UCSD-AML1 (cell line): Measurements from ENCODE around the gene ADCY3.
"Not testable (repeated sequence)": the region's sequence is repeated elsewhere in the genome, so short reads cannot be mapped to it uniquely, and the experiment has no call there.

ENCODE experiments used
- DNase-seq: peaks from one replicate; lab custom pipeline; 2025; ENCODE audit not compliant: unreplicated experiment; lab: John Stamatoyannopoulos, UW

The ADCY3 gene

DNA sequence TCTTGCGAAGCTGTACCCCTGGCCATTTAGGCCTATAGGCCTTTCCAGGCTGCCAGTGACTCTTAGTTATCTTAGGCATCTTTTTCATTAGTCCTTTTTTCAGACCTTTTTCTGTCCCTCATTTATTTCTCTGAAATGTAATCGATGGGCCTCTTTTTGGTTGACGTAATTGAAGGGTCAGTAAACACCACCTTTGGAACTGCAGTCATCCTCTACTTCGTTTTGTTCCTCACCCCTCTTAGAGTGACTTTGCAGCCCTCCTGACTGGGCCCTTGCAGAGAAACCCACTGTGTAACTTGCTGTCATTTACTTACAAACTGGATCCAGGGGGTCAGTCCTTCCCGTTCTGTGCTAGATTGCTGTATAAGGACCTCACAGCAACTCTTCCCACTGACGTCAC is 103.6 kb downstream of the ADCY3 start:
- DNase-seq = no peak

- DNase-seq = no peak
These were observed 104.9 kb downstream of the ADCY3 start for GRCh38 chr2:24815171-24815570.

- no peak for DNase-seq
These were observed 105.5 kb downstream of the ADCY3 start for GRCh38 chr2:24814516-24814915.

DNA sequence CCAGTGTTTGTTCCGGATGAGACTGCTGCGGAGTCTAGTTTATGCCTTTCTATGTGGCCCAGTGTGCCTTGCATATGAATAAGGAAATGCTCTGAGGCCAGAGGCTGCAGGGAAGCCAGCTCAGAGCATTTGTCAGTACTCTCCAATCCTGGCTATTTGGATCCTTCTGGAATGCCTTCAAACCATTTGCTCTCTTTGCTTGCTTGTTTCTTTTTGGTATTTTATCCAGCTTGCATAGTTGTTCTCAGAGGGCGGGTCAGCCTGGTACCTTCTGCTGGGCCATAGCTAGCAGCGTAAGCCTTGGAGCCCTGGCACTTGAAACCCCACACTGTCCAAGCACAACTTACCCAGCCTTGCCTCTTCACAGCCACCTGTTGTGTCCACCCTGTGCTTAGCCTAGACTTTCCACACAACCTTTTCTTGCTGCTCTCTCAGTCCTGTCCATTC is 106.3 kb downstream of the ADCY3 start:
- DNase-seq = no peak

- DNase-seq = no peak
These were observed 110.6 kb downstream of the ADCY3 start for GRCh38 chr2:24809316-24810007.

DNA sequence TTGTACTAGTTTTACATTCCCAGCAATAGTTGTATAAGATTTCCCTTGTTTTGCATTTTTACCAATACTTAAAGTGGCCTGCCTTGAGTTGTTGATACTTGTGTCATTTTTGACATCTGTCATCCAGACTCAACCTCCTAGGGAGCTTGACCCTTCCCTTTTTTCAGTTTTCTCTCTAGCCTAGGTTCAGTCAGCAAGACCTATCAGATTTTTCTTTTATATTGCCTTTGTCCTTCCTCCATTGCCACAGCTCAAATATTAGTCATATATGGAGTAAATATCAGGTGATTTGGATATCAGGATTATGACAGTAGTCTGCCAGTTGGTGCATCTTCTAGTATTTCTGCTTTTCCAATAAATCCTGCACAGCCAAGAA is 113.4 kb downstream of the ADCY3 start:
- no peak for DNase-seq

GRCh38 chr2:24805811-24806660 is 114.0 kb downstream of the ADCY3 start:
- not testable (repeated sequence) for DNase-seq

DNA sequence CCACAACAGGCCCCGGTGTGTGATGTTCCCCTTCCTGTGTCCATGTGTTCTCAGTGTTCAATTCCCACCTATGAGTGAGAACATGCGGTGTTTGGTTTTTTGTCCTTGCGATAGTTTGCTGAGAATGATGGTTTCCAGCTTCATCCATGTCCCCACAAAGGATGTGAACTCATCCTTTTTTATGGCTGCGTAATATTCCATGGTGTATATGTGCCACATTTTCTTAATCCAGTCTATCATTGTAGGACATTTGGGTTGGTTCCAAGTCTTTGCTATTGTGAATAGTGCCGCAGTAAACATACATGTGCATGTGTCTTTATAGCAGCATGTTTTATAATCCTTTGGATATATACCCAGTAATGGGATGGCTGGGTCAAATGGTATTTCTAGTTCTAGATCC is 119.5 kb downstream of the ADCY3 start:
- not testable (repeated sequence) for DNase-seq

DNA sequence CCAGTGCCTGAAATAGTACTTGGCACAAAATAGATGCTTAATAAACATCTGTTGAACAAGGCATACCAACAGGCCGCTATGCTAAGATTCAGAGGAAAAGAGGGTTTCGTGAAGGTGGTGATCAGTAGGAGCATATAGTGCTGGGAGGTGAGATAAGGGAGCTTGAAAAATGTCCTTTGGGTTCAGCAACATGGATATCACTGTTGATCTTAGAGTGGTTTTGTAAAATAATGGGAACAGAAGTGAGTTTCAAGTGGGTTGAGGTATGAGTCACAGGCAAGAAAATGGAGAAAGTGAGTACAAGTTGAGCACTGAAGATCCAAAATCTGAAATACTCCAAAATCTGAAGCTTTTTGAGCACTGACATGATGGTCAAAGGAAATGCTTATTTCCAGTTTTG is 122.4 kb downstream of the ADCY3 start:
- DNase-seq = no peak

DNA sequence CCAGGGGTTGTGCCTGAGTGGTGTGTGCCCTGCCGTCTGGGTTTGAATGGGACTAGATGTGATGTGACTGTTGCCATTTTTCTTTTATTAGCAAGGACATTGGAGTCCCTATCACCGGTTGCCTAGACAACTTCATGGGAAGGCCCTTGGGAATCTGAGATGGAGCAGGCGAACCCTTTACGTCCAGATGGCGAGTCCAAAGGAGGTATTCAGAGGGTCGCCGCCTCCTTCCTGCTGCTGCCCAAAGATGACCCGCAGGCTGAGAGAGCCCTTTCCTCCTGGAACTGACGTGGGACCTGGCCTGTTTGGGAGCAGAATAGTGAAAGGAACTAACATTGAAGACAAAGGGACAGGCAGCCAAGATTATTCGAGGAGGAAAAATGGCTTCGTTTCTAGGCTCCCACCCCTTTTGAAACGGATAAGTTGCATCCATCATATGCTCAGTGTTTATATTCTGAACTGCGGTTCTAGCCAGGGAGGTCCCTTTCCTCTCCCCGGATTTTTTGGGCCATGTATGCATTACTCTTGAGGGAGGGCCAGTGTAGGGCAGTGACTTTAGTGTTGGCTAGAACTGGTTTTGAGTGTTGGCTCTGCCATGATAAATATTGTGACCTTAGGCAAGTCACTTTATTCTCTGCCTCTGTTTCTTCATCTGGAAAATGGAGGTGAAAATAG is 126.1 kb downstream of the ADCY3 start:
- DNase-seq = peak; percentile 57

GRCh38 chr2:24792874-24793760 is 126.9 kb downstream of the ADCY3 start, which contains the start of the genes CENPO and PTRHD1:
CENPO (plus strand) TSS chr2:24793425; CDS start chr2:24793920, 495 bp downstream.
PTRHD1 (minus strand) TSS chr2:24793391; CDS start chr2:24793377, 14 bp downstream.
- peak; percentile 98 for DNase-seq

DNA sequence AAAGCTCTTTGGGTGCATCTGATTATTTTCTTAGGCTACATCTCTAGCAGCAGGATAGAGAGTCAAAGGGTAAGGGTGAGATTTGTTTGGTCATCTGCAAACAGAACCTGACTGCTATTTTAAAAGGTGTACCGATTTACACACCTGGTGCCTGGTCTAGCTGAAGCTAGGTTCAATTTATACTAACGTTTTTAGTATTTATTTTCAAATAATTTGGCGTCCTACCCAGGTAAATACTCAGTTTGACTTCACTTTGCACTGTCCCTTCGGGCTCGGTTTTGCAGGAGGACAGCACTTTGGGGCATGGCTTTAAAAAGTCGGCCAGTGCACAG is 127.5 kb downstream of the ADCY3 start:
- no peak for DNase-seq

DNA sequence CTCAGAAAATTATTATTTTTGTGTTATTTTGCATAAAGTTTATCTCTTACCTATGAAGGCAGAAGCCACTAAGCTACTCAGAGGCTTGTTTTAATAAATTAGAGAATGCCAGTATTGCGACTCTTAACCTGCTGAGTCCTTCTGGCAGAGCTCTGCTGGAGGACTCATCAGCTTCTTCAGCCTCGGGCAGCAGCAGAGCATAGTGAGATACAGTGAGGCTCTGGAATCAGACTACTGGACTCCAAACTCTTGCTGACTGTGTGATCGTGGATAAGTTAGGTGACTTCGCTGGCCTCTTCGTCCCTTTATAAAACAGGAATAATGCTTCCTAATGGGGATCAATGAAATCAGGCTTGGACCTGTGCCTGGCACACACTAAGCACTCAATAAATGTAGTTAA is 128.6 kb downstream of the ADCY3 start:
- DNase-seq = no peak

GRCh38 chr2:24788816-24789215 is 131.2 kb downstream of the ADCY3 start:
- DNase-seq = no peak

GRCh38 chr2:24787532-24787931 is 132.5 kb downstream of the ADCY3 start:
- no peak for DNase-seq

GRCh38 chr2:24785671-24786321 is 134.2 kb downstream of the ADCY3 start:
- peak; percentile 22 for DNase-seq

- no peak for DNase-seq
These were observed 136.4 kb downstream of the ADCY3 start for GRCh38 chr2:24783641-24784040.

- no peak for DNase-seq
These were observed 140.9 kb downstream of the ADCY3 start for GRCh38 chr2:24779116-24779515.

DNA sequence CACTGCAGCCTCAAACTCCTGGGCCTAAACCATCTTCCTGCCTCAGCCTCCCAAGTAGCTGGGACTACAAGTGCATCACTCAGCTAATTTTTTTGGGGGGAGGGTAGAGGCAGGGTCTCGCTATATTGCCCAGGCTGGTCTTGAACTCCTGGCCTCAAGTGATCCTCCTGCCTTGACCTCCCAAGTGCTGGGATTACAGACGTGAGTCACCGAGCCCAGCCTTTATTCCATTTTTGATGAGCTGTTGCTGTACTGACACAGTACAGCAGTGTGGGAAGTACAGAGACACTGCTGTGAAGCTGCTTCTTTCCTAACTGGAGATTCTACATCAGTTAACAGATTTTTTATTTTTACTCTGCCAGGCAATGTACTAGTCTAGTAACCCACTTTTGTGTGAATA is 145.7 kb downstream of the ADCY3 start:
- no peak for DNase-seq
